Measurements from ENCODE around the gene DLGAP1. TPM values are rescaled to one million over a fixed set of nuclear protein-coding genes. Genes with fewer than 3 reads are reported as not detected.

The DLGAP1 gene
- total and polyA plus RNA-seq, 2 donors (not counting 1 experiment from before 2014, with no cell fraction given): 0.07 to 0.61 TPM

- ChIA-PET CTCF (no interaction called here), POLR2A (no interaction called here)
- Histone ChIP-seq H3K9me3 (ENCODE audit: control extremely low read depth in 1 of 3, control insufficient read depth in 2 of 3, insufficient read depth in 1 of 3, low read length in 2 of 3) (peaks cover 0 to 5% (median 0%) of the 10 kb centered on the region in 3 donors), H3K4me1 (ENCODE audit: control insufficient read depth in 2 of 2, insufficient read depth in 2 of 2, low read length in 2 of 2) (no peaks in the 10 kb centered on the region), H3K27me3 (replicated peaks in 1 of 4; ENCODE audit: control extremely low read depth in 1 of 4, control insufficient read depth in 3 of 4, insufficient read depth in 4 of 4, low read length in 3 of 4) (no peaks in the 10 kb centered on the region), H3K4me2 (replicated peaks; ENCODE audit: low read depth, low read length, poor library complexity, severe bottlenecking) (no peak overlapping the region), H3K4me3 (ENCODE audit: control extremely low read depth in 1 of 5, extremely low read depth in 1 of 5, insufficient read depth in 1 of 5, low read depth in 2 of 5, low read length in 4 of 5) (no peak overlapping the region), H3K79me2 (ENCODE audit: control insufficient read depth, insufficient read depth, low read length) (no peaks in the 10 kb centered on the region), H3K36me3 (replicated peaks in 1 of 2; ENCODE audit: control extremely low read depth in 1 of 2, control insufficient read depth in 1 of 2, extremely low read depth in 1 of 2, insufficient read depth in 2 of 2, low read length in 1 of 2) (no peaks in the 10 kb centered on the region), H3K9ac (ENCODE audit: low read length) (no peak overlapping the region), H3K27ac (ENCODE audit: low read length in 2 of 2) (no peak overlapping the region), H2AFZ (ENCODE audit: insufficient read depth, low read depth, low read length, poor library complexity, severe bottlenecking) (no peak overlapping the region), H4K20me1 (ENCODE audit: control insufficient read depth, insufficient read depth, low read length, poor library complexity, severe bottlenecking) (no peaks in the 10 kb centered on the region)
- DNase-seq: no peak
- intact Hi-C loops (cut with micrococcal nuclease): no loop called here
- no peak for TF ChIP-seq EZH2 (IDR thresholded peaks at IDR 0.05; ENCODE audit: borderline replicate concordance, insufficient read depth, low read depth, low read length, poor library complexity, severe bottlenecking)
- no peak for TF ChIP-seq CTCF (IDR thresholded peaks at IDR 0.05)
- peaks cover 8% of the 10 kb centered on the region for H3K9me3 Mint-ChIP-seq (ENCODE audit: insufficient read depth)
- WGBS (ENCODE audit: insufficient coverage): no CpG with 5 or more reads among the region's 1 CpG
- peaks cover 3% of the 10 kb centered on the region for H3K27me3 Mint-ChIP-seq
- no peak for ATAC-seq (ENCODE audit: low read depth)
- H3K27ac Mint-ChIP-seq: no peak overlapping the region
- H3K4me1 Mint-ChIP-seq: no peaks in the 10 kb centered on the region
- no peak overlapping the region for H3K4me3 Mint-ChIP-seq
Observed at GRCh38 chr18:3742541-3742940, 712.6 kb downstream of the DLGAP1 start.

- TF ChIP-seq EZH2 (IDR thresholded peaks at IDR 0.05; ENCODE audit: borderline replicate concordance, insufficient read depth, low read depth, low read length, poor library complexity, severe bottlenecking): no peak
- TF ChIP-seq CTCF (IDR thresholded peaks at IDR 0.05): no peak
- Histone ChIP-seq H3K27ac (ENCODE audit: low read length in 2 of 2) (no peak overlapping the region), H3K9ac (ENCODE audit: low read length) (no peak overlapping the region), H3K9me3 (ENCODE audit: control extremely low read depth in 1 of 3, control insufficient read depth in 2 of 3, insufficient read depth in 1 of 3, low read length in 2 of 3) (peaks cover 0 to 5% (median 0%) of the 10 kb centered on the region in 3 donors), H3K4me1 (ENCODE audit: control insufficient read depth in 2 of 2, insufficient read depth in 2 of 2, low read length in 2 of 2) (no peaks in the 10 kb centered on the region), H2AFZ (ENCODE audit: insufficient read depth, low read depth, low read length, poor library complexity, severe bottlenecking) (no peak overlapping the region), H3K79me2 (ENCODE audit: control insufficient read depth, insufficient read depth, low read length) (no peaks in the 10 kb centered on the region), H3K27me3 (replicated peaks in 1 of 4; ENCODE audit: control extremely low read depth in 1 of 4, control insufficient read depth in 3 of 4, insufficient read depth in 4 of 4, low read length in 3 of 4) (no peaks in the 10 kb centered on the region), H3K36me3 (replicated peaks in 1 of 2; ENCODE audit: control extremely low read depth in 1 of 2, control insufficient read depth in 1 of 2, extremely low read depth in 1 of 2, insufficient read depth in 2 of 2, low read length in 1 of 2) (no peaks in the 10 kb centered on the region), H3K4me2 (replicated peaks; ENCODE audit: low read depth, low read length, poor library complexity, severe bottlenecking) (no peak overlapping the region), H3K4me3 (ENCODE audit: control extremely low read depth in 1 of 5, extremely low read depth in 1 of 5, insufficient read depth in 1 of 5, low read depth in 2 of 5, low read length in 4 of 5) (no peak overlapping the region), H4K20me1 (ENCODE audit: control insufficient read depth, insufficient read depth, low read length, poor library complexity, severe bottlenecking) (no peaks in the 10 kb centered on the region)
- intact Hi-C loops (cut with micrococcal nuclease): no loop called here
- Mint-ChIP-seq H3K27ac (no peak overlapping the region), H3K27me3 (peaks cover 3% of the 10 kb centered on the region), H3K9me3 (ENCODE audit: insufficient read depth) (peaks cover 8% of the 10 kb centered on the region), H3K4me3 (no peak overlapping the region), H3K4me1 (no peaks in the 10 kb centered on the region)
- ATAC-seq (ENCODE audit: low read depth) (no peak), DNase-seq (no peak)
- ChIA-PET POLR2A (no interaction called here), CTCF (no interaction called here)
- WGBS (ENCODE audit: insufficient coverage): 100% methylated on average over 1 of the region's 1 CpG
Observed at GRCh38 chr18:3741333-3741732, 713.8 kb downstream of the DLGAP1 start.
